ENCODE measurements around the gene AIG1. TPM values are rescaled to one million over a fixed set of nuclear protein-coding genes. Genes with fewer than 3 reads are reported as not detected.
"Not testable (repeated sequence)": the region's sequence is repeated elsewhere in the genome, so short reads cannot be mapped to it uniquely, and the experiment has no call there.

AIG1 gene
- total RNA-seq, 2 donors from 2014 or later = 32.9 to 53.6 TPM

DNA sequence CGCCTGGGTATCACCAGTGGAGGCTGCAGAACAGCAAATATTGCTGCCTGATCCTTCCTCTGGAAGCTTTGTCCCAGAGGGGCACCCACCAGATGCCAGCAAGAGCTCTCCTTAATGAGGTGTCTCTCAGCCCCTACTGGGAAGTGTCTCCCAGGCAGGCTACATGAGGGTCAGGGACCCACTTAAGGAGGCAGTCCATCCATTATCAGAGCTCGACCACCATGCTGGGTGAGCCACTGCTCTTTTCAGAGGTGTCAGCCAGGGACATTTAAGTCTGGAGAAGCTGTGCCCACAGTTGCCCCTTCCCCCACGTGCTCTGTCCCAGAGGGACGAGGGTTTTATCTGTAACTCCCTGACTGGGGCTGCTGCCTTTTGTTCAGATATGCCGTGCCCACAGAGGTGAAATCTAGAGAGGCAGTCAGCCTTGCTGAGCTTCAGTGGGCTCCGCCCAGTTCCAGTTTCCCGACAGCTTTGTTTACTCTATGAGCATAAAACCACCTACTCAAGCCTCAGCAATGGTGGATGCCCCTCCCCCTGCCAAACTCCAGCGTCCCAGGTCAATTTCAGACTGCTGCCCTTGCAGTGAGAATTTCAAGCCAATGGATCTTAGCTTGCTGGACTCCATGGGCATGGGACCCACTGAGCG lies 25.9 kb upstream of the AIG1 start:
- H3K9me3 ChIP-seq = no peaks in the 10 kb centered on the region
- no peak for DNase-seq (ENCODE audit: low spot score)
- H3K4me3 ChIP-seq = no peak overlapping the region
- H3K36me3 ChIP-seq = no peaks in the 10 kb centered on the region
- H3K27me3 ChIP-seq (replicated peaks; ENCODE audit: insufficient read depth) = no peaks in the 10 kb centered on the region
- H3K4me1 ChIP-seq (ENCODE audit: control insufficient read depth in 1 of 2, low read depth in 2 of 2) = no peaks in the 10 kb centered on the region
- H3K27ac ChIP-seq = no peak overlapping the region
- TF ChIP-seq CTCF (IDR thresholded peaks at IDR 0.05) = no peak
- no peak for ATAC-seq (ENCODE audit: insufficient number of reproducible peaks, low FRiP score, low read depth)

DNA sequence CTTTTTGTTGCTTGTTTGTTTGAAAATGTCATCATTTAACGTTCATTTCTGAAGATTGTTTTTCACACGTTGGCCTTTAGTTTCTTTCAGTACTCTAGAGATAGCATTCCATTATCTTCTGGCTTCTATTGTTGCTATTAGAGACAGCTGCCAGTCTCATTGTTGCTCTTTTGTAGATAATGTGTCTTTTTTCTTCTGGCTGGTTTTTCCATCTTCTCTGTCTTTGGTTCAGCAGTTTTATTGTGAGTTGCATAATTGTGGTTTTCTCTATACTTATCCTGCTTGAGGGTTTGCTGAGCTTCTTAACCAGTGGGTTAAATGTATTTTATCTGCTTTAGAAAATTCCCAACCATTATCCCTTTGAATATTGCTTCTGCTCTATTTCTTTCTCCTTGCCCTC lies 23.2 kb upstream of the AIG1 start:
- H3K27me3 ChIP-seq (replicated peaks; ENCODE audit: insufficient read depth) = no peaks in the 10 kb centered on the region
- no peak for TF ChIP-seq CTCF (IDR thresholded peaks at IDR 0.05)
- no peaks in the 10 kb centered on the region for H3K36me3 ChIP-seq
- no peaks in the 10 kb centered on the region for H3K4me1 ChIP-seq (ENCODE audit: control insufficient read depth in 1 of 2, low read depth in 2 of 2)
- H3K27ac ChIP-seq = no peak overlapping the region
- no peak overlapping the region for H3K4me3 ChIP-seq
- no peaks in the 10 kb centered on the region for H3K9me3 ChIP-seq
- DNase-seq (ENCODE audit: low spot score) = no peak
- no peak for ATAC-seq (ENCODE audit: insufficient number of reproducible peaks, low FRiP score, low read depth)

DNA sequence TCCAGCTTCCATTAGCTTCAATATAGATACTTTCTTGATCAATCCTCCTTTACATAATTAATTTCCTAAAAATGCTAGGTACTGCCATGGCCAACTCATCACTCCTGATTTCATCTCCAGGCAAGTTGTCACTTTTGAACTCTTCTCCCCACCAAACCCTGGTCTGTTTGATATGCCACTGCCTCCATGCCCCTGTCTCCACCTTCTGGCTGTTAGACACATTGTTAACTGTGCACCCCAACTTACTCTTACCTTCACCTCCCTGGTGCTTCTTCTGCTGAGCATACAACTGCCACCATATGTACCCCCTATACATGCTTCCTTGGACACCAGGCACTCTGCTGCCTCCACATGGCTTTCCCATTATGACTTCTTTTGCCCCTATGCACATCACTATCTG lies 21.9 kb upstream of the AIG1 start:
- Histone ChIP-seq H3K4me1 (ENCODE audit: control insufficient read depth in 1 of 2, low read depth in 2 of 2) (no peaks in the 10 kb centered on the region), H3K4me3 (no peak overlapping the region), H3K36me3 (no peaks in the 10 kb centered on the region), H3K9me3 (no peaks in the 10 kb centered on the region), H3K27me3 (replicated peaks; ENCODE audit: insufficient read depth) (no peaks in the 10 kb centered on the region), H3K27ac (no peak overlapping the region)
- ATAC-seq (ENCODE audit: insufficient number of reproducible peaks, low FRiP score, low read depth) (no peak), DNase-seq (ENCODE audit: low spot score) (no peak)
- no peak for TF ChIP-seq CTCF (IDR thresholded peaks at IDR 0.05)

DNA sequence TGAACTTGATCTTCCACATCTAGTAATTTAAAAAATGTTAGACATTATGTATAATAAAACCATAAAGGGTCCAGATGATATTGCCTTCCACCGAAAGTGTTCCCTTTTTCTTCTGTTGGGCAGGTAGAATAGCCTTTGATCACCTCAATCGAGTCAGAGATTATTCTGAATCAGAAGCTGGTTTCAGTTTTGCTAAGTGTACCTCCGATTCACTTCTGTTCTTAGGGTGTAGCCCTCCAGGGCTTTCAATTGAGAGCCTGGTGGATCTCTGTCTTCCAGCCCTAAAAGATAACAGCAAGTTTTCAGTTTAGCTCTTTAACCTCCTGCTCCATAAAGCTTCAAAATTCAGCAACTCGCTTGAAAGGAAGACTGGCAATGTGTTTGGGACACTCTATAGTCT lies 21.1 kb upstream of the AIG1 start:
- DNase-seq (ENCODE audit: low spot score) (no peak), ATAC-seq (ENCODE audit: insufficient number of reproducible peaks, low FRiP score, low read depth) (no peak)
- no peaks in the 10 kb centered on the region for H3K4me1 ChIP-seq (ENCODE audit: control insufficient read depth in 1 of 2, low read depth in 2 of 2)

DNA sequence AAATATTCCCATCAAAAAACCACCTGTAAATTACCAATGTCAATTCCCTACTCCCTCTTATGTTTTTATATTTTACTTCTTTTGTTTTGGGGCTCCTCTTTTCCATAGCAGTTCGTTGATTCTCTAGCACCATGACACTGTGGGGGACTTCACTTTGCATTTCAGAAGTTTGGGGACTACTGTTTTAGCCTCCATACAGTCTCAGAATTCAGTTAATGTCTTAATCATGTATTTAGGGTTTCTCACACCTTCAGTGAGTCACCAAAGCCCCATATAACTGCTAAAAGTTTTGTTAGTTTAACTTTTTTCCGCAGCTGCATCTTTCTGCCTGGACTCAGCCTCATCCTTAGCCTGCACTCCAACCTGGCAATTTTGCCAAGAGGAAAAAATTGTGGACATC lies 20.7 kb upstream of the AIG1 start:
- Histone ChIP-seq H3K27me3 (replicated peaks; ENCODE audit: insufficient read depth) (no peaks in the 10 kb centered on the region), H3K27ac (no peak overlapping the region), H3K4me1 (ENCODE audit: control insufficient read depth in 1 of 2, low read depth in 2 of 2) (no peaks in the 10 kb centered on the region), H3K4me3 (no peak overlapping the region), H3K36me3 (no peaks in the 10 kb centered on the region), H3K9me3 (no peaks in the 10 kb centered on the region)
- no peak for ATAC-seq (ENCODE audit: insufficient number of reproducible peaks, low FRiP score, low read depth)
- DNase-seq (ENCODE audit: low spot score) = no peak
- no peak for TF ChIP-seq CTCF (IDR thresholded peaks at IDR 0.05)

More for the DNA sequence above, 21.1 kb upstream of the AIG1 start:
- Histone ChIP-seq H3K27ac (no peak overlapping the region), H3K36me3 (no peaks in the 10 kb centered on the region), H3K4me3 (no peak overlapping the region), H3K9me3 (no peaks in the 10 kb centered on the region), H3K27me3 (replicated peaks; ENCODE audit: insufficient read depth) (no peaks in the 10 kb centered on the region)
- no peak for TF ChIP-seq CTCF (IDR thresholded peaks at IDR 0.05)

GRCh38 chr6:143044345-143044744 lies 16.3 kb upstream of the AIG1 start:
- not testable (repeated sequence) for ATAC-seq (ENCODE audit: insufficient number of reproducible peaks, low FRiP score, low read depth); H3K27ac ChIP-seq; H3K27me3 ChIP-seq (replicated peaks; ENCODE audit: insufficient read depth); H3K36me3 ChIP-seq; H3K9me3 ChIP-seq; DNase-seq (ENCODE audit: low spot score); H3K4me3 ChIP-seq; H3K4me1 ChIP-seq (ENCODE audit: control insufficient read depth in 1 of 2, low read depth in 2 of 2)

Data from thoracic aorta (tissue), 2 donors.